SK-N-MC (cell line): Measurements from ENCODE around the gene CDC6.
A peak's percentile ranks its signal among the peaks of the same experiment; 100 is the strongest.

Experiments used
- DNase-seq: peaks from one replicate; pipeline ENCODE4 v3.0.0-alpha.2; 2011; ENCODE audit warnings: low read depth, low spot score
- H3K27ac ChIP-seq: fragments of 200-600 bp; sonication (generic); 2 replicates; pipeline ENCODE4 v1.5.1; 2016; ENCODE audit warnings: mixed run types
- H3K36me3 ChIP-seq: fragments of 200-600 bp; sonication (generic); 2 replicates; pipeline ENCODE4 v1.6.1; 2017; ENCODE audit warnings: antibody characterized with exemption, low read length, mixed read lengths; ENCODE audit not compliant: insufficient read depth
- H3K4me3 ChIP-seq: fragments of 200-600 bp; sonication (generic); 2 replicates; pipeline ENCODE4 v1.5.1; 2016
- H3K9ac ChIP-seq: fragments of 200-600 bp; sonication (generic); 2 replicates; pipeline ENCODE4 v1.8.0; 2017; ENCODE audit warnings: mixed run types, mixed read lengths; ENCODE audit not compliant: insufficient read length
- H3K9me3 ChIP-seq: fragments of 200-600 bp; sonication (generic); 2 replicates; pipeline ENCODE4 v1.6.1; 2017; ENCODE audit warnings: low read depth, mild to moderate bottlenecking, antibody characterized with exemption, low read length, moderate library complexity, mixed read lengths
- EZH2 ChIP-seq: fragments of 200-600 bp; sonication (generic); IDR thresholded peaks from one replicate; pipeline ENCODE4 v1.6.1; 2017; ENCODE audit warnings: antibody characterized with exemption
- FOXP2 ChIP-seq: optimal IDR thresholded peaks from 2 replicates; pipeline ENCODE3; 2011; ENCODE audit warnings: mild to moderate bottlenecking, moderate library complexity; ENCODE audit not compliant: insufficient read depth; ENCODE audit errors: extremely low read length, control extremely low read depth
- POLR2AphosphoS5 ChIP-seq: IDR thresholded peaks from 2 replicates; pipeline ENCODE4 v1.6.1; 2012; ENCODE audit warnings: mild to moderate bottlenecking, low read depth, low read length, borderline replicate concordance

CDC6 gene

DNA sequence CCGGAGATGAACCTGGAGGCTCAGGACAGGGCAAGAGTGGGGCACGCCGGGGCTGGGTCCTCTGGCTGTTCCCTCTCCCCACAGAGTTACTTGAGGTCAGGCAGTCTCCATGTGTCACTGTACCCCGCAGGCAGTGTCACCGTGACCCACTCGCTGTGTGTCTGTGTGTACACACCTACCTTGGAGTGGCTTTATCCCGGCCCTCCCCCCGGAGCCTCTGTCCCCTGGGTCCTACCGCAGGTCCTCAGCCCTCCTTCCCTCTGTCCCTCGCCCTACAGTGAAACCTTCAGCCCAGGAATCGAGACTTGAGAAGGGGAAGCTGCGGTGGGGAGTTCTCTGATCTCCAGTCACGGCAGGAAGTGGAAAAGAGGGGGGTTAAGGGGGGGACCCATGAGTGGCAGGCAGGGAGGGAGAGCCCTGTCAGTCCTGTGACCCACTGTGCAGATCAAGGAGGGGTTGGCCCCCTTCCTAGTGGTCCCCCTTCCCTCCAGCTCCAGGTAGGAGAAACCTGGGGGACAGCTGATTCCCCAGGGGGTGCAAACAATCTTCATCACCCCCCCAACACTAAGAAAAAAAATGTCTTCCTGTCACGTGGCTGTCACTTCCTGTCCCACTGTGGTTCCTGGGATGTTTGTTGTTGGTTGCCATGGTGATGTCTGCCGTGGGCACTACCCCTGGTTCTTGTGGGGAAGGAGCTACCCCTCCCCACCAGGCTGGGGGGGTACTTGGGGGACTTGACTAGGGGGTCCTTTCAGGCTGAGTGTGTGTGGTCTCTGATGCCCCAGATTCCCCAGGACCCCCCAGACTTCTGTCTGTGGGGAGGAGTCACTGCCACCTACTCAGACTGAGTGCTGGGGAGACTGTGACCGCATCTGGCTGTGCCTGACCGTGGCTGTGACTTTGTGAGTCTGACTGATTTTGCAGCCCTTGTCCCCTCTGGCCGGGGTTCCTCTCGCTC, 35.0 kb downstream of the CDC6 start:
- Histone ChIP-seq H3K36me3 (no peaks in the 10 kb centered on the region; the same call in 1 of the 2 replicates), H3K9me3 (no peaks in the 10 kb centered on the region), H3K4me3 (peak overlapping the region; percentile 96), H3K9ac (peak overlapping the region; percentile 14), H3K27ac (peak overlapping the region; percentile 78)
- peak; percentile 72 for DNase-seq
- TF ChIP-seq FOXP2 (no peak), POLR2AphosphoS5 (0 out of 2 replicates have a peak, but pooled peaks have one; percentile 23)

DNA sequence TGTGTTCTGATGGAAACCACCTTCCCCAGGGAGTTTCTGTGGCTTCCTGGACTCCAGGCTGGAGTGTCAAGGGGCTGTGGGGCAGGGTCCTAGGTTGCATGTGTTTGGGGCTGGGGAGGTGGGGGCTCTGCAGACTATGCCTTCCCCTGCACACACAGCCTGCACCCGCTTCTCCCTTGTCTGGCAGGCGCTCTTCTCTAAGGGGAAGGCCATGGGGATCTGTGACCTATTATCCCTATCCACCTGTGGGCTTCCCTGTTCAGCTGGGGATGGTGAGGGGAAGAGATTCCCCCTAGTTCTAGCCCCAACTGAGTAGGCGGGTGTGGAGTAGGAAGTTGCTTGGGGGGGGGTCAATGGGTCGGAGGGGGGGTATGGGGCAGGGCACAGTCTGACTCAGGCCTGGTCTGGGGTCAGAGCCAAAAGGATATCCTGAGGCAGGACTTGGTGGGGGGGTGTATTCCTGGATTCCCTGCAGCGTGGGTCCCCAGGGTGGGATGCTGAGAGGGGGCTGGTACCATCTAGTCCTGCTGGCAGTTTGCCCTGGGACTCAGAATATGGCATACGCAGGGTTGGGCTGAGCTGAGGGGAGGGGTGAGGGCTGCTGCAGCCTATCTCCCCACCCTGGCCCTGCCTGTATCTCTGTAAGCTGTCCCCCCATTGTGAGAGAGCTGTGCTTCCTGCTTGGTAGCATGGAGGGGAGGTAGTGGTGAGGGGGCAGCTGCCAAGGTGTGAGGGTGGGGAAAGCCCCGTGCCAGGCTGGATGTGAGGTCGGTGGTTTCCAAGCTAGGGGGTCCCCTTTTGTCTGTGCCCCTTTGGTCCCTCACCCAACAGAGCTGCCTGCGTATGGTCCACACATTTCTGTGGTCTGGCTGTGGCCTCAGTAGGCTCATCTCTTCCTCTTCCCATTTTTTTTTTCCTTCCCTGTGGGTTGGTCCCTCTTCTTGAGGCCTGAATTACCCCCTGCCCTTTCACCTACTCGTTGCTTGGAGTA, 36.0 kb downstream of the CDC6 start:
- Histone ChIP-seq H3K9ac (no peak overlapping the region), H3K9me3 (no peaks in the 10 kb centered on the region), H3K4me3 (0 out of 2 replicates have a peak overlapping the region, but pooled peaks have one; percentile 96), H3K36me3 (peaks cover under 1% of the 10 kb centered on the region; the same call in 1 of the 2 replicates), H3K27ac (peak overlapping the region; percentile 61; the same call in 1 of the 2 replicates)
- DNase-seq, result no peak
- TF ChIP-seq EZH2, result no peak
- TF ChIP-seq POLR2AphosphoS5, result no peak
- TF ChIP-seq FOXP2, result no peak

DNA sequence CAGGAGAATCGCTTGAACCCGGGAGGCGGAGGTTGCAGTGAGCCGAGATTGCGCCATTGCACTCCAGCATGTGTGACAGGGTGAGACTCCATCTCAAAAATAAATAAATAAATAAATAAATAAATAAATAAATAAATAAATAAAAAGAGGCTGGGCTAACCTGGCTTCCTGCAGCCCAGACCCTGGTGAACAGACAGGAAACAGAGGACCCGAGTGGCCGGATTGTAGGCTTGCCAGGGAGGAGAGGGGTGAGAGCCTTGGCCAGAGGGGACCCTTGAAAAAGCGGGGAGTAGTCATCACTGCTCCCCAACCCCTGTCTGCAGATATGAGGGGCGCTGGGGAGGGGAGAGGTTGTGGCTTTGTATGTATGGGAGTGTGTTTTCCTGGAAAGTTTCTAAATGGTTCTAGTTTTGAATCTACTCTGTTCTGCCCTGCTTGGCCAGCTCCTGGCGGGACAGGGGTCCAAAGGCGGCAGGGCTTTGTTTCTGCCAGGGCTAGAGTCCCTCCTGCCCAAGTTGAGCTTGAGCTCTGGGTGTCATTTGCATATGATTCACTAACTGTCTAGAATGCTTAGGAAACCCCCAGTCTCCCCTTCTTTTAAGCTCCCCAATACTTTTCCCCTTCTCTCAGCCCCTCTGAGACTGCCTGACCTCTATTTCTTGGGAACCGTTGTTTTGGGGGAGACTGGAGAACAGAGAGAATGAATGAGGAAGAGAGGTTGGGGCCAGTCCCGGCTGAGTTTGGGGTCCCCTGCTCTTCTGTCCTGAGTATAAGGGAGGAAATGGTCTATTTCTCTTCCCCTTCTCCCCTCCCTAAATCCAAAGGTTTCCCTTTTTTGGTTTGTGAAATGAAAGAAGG, 37.7 kb downstream of the CDC6 start:
- TF ChIP-seq FOXP2 (no peak), EZH2 (no peak), POLR2AphosphoS5 (no peak)
- Histone ChIP-seq H3K36me3 (peaks cover 6% of the 10 kb centered on the region), H3K4me3 (no peak overlapping the region), H3K9me3 (no peaks in the 10 kb centered on the region), H3K27ac (peak overlapping the region; percentile 32; the same call in 1 of the 2 replicates), H3K9ac (no peak overlapping the region)
- no peak for DNase-seq

DNA sequence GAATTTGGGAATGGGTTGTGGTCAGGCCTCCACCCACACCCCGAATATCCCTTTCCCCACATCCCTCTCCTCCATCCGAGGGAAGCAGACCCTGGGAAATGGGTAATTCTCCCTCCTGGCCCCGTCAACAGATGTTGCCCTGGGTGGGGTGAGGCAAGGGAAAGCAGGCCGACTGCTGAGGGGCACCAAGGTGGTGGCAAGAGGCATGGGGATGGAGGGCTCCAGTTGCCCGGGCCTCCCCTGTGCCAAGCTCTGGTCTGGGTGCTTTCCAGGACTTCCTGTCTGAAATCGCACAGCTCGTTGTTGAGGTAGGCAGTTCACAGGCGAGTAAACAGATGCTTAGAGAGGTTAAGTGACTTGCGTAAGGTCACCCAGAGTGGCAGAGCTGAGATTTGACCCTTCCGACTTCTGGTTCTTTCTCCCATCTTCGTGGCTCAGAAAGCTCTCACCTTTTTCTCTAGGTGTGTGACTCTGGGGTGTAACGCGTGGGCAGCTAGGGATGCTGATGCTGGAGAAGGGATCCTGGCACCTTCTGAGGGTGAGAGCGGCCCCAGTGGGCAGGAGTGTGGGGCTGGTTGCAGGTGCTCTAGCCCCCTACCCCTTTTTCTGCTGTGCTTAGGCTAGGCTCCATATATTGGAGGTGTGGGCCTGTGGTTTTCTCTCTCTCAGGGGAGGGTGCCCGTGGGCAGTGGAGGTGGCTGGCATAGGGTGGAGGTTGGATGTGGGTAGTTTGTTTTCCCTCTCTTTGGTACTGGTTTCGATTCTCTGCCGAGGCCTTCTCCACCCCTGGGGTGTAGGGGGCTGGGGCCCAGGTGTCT, 38.5 kb downstream of the CDC6 start:
- Histone ChIP-seq H3K4me3 (no peak overlapping the region), H3K9me3 (no peaks in the 10 kb centered on the region), H3K9ac (no peak overlapping the region), H3K27ac (peak overlapping the region; percentile 32; the same call in 1 of the 2 replicates), H3K36me3 (peaks cover 15% of the 10 kb centered on the region)
- DNase-seq, result no peak
- no peak for TF ChIP-seq POLR2AphosphoS5
- no peak for TF ChIP-seq FOXP2
- TF ChIP-seq EZH2, result no peak

DNA sequence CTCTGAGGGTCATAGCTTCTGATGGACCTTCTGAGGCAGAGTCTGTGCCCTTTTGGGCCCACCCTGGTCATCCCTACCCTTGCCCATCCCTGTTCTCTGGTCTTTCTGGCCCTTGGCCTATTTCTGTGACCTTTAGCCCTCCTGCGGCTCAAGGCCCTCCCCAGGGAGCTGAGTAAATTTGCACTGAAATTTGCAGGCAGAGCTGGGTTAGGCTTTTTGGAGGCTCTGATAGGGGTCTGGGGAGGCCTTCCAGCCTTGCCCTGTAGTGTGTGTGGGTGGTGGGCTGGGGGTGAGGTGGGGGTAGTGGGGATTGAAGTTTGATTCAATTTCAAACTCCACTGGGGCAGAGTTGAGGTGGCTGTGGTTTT, 39.1 kb downstream of the CDC6 start:
- peaks cover 21% of the 10 kb centered on the region for H3K36me3 ChIP-seq
- H3K27ac ChIP-seq, result no peak overlapping the region
- no peak overlapping the region for H3K9ac ChIP-seq
- TF ChIP-seq EZH2 (no peak), POLR2AphosphoS5 (no peak)
- H3K4me3 ChIP-seq, result no peak overlapping the region
- H3K9me3 ChIP-seq, result no peaks in the 10 kb centered on the region
- no peak for DNase-seq

DNA sequence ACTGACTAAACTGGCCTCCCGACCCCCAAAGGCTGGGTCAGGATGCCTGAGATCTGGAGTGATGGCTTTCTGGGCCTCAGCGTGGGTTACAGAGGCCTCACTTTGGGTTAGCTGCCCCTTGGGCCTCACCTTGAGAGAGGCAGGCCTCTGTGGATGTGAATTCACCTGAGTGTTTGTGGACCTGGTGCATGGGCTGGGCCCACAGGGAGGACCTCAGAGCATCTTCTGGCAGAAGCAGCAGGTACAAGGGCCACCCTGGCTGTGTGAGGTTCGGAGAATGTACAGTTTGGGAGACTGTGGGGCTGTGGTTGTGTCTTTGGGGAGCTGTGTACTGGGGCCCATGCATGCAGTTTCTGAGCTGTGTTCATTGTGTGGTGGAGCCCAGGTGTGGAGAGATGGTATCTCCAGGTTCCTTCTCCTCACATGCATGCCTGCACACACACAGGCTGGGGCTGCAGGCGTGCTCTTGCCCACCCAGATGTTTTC, 39.6 kb downstream of the CDC6 start:
- no peak overlapping the region for H3K4me3 ChIP-seq
- H3K9me3 ChIP-seq, result no peaks in the 10 kb centered on the region
- no peak overlapping the region for H3K9ac ChIP-seq
- no peak for DNase-seq
- no peak for TF ChIP-seq EZH2
- peaks cover 25% of the 10 kb centered on the region for H3K36me3 ChIP-seq
- H3K27ac ChIP-seq, result no peak overlapping the region; the same call in 1 of the 2 replicates

DNA sequence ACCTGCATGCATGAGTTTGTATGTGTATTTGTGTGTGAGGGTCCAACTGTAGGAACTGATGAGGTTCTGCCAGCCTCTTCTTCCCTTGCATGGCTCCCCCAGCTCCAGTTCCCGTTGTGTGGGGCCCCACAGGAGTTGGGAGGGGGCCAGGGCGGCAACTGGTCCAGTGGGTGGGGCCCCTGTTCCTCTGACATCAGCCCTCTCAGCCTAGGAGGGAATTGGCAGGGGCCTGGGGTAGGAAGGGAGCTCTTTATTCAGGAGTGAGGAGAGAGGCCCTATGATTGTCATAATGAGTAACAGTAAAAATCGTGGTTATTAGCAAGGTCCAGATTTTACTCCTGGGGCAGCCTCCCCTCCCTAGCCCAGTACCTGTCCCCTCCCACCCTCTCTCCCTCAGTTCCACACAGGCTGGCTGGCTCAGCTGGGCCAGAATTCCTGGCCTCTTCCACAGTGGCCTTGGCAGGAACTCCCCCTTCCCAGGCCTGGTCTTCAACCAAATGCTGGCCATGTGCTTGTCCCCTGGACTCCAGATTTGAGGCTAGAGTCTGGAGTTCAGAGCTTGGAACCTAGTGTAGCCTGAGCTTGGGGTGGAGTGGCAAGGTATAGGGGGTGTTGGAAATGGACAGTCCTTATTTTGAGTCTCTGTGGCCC, 40.2 kb downstream of the CDC6 start:
- no peak overlapping the region for H3K4me3 ChIP-seq
- peak overlapping the region; percentile 49 for H3K27ac ChIP-seq
- peaks cover 31% of the 10 kb centered on the region for H3K36me3 ChIP-seq
- TF ChIP-seq FOXP2 (no peak), POLR2AphosphoS5 (no peak), EZH2 (no peak)
- no peaks in the 10 kb centered on the region for H3K9me3 ChIP-seq
- H3K9ac ChIP-seq, result no peak overlapping the region
- no peak for DNase-seq
